Bronchial epithelial cell (primary cell): Measurements from ENCODE around the gene SNCAIP. TPM values are rescaled to one million over a fixed set of nuclear protein-coding genes. Genes with fewer than 3 reads are reported as not detected.

Source experiments
- DNase-seq: peaks from one replicate; pipeline ENCODE4 v3.0.0-alpha.2; 2010; ENCODE audit warnings: low read depth
- FAIRE-seq: peaks from 2 replicates; lab custom pipeline; 2011; peaks lifted over from hg19 to GRCh38; lab: Jason Lieb, UNC
- H3K27me3 ChIP-seq: 2 replicates; pipeline ENCODE4 v1.5.1; 2011; ENCODE audit warnings: low read length; ENCODE audit not compliant: control insufficient read depth, insufficient read depth
- H3K36me3 ChIP-seq: 2 replicates; pipeline ENCODE4 v1.5.1; 2011; ENCODE audit warnings: low read length; ENCODE audit not compliant: control insufficient read depth, insufficient read depth
- H3K4me3 ChIP-seq: 2 replicates; pipeline ENCODE4 v1.5.1; 2011; ENCODE audit warnings: mild to moderate bottlenecking, low read depth, low read length, control low read depth
- total RNA-seq: library from RNA; depleted of rRNA; stranded (reverse); fragments of >200 nt; gene quantifications from 2 replicates; pipeline ENCODE4 v1.2.1, GENCODE V29; 2014
- TF ChIP-seq, protein P1 (sequence below): IDR thresholded peaks from 2 replicates; pipeline ENCODE4 v1.5.1; 2011; ENCODE audit warnings: mild to moderate bottlenecking, moderate library complexity, low read length, control low read depth, inconsistent platforms; ENCODE audit not compliant: insufficient read depth, severe bottlenecking

Gene SNCAIP
- total RNA-seq, 1 donor from 2014 or later: 0.26 TPM

DNA sequence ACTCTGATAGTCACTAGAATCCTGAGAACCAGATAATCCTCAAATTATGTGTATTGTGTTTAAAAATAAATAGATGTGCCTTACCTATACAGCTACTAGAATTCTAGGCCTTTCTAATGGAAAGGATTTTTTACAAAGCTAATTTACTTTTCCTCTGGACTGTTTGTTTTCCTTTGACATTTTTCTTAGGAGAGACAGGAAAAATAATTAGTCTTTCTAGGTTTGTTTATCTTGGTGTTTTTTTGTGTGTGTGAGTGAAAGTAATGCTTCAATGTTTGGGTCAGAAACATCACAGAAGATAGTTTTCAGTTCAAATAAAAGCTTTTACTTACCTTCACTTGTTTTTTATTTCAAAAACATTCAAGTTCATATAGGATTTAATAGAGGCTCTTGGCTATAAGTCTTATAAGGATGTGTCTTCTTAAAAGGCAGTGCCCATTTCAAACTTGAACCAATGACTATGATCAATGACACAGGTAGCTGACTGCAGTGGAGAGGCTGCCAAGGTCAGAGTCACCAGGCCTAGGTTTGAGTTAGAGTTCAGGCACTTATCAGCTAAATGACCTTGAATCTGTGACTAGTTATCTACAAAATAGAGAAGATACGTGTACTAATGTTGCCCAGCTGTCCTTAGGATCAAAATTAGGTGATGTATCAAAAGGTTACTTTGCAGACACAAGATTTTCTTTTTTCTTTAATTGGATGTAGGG, 92.8 kb downstream of the SNCAIP start:
- no peak overlapping the region for H3K4me3 ChIP-seq
- no peaks in the 10 kb centered on the region for H3K27me3 ChIP-seq
- H3K36me3 ChIP-seq: no peaks in the 10 kb centered on the region
- FAIRE-seq: no peak
- no peak for DNase-seq
- TF ChIP-seq, protein P1, sequence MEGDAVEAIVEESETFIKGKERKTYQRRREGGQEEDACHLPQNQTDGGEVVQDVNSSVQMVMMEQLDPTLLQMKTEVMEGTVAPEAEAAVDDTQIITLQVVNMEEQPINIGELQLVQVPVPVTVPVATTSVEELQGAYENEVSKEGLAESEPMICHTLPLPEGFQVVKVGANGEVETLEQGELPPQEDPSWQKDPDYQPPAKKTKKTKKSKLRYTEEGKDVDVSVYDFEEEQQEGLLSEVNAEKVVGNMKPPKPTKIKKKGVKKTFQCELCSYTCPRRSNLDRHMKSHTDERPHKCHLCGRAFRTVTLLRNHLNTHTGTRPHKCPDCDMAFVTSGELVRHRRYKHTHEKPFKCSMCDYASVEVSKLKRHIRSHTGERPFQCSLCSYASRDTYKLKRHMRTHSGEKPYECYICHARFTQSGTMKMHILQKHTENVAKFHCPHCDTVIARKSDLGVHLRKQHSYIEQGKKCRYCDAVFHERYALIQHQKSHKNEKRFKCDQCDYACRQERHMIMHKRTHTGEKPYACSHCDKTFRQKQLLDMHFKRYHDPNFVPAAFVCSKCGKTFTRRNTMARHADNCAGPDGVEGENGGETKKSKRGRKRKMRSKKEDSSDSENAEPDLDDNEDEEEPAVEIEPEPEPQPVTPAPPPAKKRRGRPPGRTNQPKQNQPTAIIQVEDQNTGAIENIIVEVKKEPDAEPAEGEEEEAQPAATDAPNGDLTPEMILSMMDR: no peak

DNA sequence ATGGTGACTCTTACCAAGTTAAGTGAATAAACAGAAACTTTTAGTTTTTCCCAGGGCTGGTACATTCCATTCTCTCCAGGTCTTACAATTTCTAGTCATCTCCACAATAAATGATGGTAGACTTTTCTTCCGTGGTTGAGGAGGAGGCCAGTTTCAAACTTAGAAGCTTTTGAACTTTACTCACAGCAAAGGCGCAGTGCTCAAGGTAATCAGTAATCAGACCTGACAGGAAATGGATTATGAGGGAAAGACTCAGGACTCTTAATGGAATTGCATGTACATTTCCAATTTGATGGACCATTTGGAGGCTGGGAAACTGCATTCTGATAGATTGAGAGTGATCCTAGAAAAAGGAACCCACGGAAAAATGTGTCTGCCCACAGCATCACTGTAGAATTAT, 93.7 kb downstream of the SNCAIP start:
- FAIRE-seq (no peak), DNase-seq (no peak)
- Histone ChIP-seq H3K36me3 (no peaks in the 10 kb centered on the region), H3K4me3 (no peak overlapping the region), H3K27me3 (no peaks in the 10 kb centered on the region)
- TF ChIP-seq, protein P1: no peak

DNA sequence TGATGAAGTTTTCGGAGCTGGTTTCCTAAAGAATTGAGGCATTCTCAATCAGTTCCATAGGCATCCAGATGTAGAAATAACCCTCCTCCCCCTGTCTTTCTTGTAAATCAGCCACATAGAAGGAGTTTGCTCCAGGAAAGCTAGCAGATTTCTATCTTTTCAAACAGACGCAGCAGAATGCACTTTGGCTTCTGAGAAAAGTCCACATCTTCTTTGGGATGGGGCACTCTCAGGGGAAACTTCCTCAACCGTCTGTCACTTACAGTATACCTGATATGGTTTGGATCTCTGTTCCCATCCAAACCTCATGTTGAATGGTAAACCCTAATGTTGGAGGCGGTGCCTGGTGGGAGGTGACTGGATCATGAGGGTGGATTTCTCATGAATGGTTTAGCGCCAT, 94.1 kb downstream of the SNCAIP start:
- TF ChIP-seq, protein P1: no peak
- no peaks in the 10 kb centered on the region for H3K27me3 ChIP-seq
- DNase-seq (no peak), FAIRE-seq (no peak)
- H3K4me3 ChIP-seq: no peak overlapping the region
- H3K36me3 ChIP-seq: no peaks in the 10 kb centered on the region

DNA sequence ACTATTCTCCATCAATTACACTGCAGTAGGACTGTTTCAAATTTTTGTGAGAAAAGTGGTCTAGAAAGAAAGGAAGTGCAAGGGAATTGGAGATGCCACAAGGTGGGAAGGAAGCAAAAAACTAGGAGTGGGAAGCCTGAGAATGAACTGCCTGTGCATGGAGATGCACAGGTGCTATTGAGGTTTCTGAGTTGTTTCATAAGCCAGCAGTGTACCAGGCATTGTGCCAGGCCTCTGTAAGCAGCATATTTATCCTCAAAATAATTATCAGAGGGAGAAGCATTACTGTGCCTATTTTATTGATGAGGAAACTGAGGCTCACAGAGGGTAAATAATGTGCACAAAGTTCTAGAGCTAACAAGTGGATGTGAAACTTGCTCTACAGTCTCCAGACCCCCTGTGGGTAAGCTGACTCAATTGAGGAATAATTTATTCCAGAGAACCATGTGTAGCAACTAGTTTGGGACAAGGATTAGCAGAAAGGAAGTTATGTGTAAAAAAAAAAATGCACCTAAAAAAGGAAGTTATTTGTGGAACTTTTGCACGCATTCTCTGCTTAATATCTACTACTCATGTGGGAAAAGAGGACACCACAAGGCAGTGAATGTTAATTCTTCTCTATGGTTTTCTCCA, 96.7 kb downstream of the SNCAIP start:
- TF ChIP-seq, protein P1: no peak
- Histone ChIP-seq H3K4me3 (no peak overlapping the region), H3K36me3 (no peaks in the 10 kb centered on the region), H3K27me3 (no peaks in the 10 kb centered on the region)
- no peak for DNase-seq
- FAIRE-seq: no peak

DNA sequence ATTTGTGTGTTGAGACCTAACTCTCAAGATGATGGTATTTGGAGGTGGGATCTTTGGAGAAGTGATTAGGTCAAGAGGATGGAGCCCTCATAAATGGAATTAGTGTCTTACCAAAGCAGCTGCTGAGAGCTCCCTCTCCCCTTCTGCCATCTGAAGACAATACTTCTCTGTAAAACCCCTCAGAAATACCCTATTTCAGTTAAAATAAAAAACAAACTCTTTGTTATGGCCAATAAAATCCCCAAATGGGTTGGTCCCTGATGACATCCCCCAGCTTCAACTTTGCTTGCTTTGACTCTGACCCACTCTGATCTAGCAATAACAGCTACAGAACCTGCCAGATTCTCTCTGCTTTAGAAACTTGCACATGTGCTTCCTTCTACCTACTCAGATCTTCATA, 100.9 kb downstream of the SNCAIP start:
- TF ChIP-seq, protein P1: no peak
- H3K27me3 ChIP-seq: peaks cover 2% of the 10 kb centered on the region
- H3K4me3 ChIP-seq: no peak overlapping the region
- FAIRE-seq (no peak), DNase-seq (no peak)
- no peaks in the 10 kb centered on the region for H3K36me3 ChIP-seq
